ENCODE data around the gene ULK1. TPM values are rescaled to one million over a fixed set of nuclear protein-coding genes. Genes with fewer than 3 reads are reported as not detected.

ULK1 gene
- total RNA-seq, 2 donors from 2014 or later = 20.3 to 31.9 TPM

- Histone ChIP-seq H3K4me1 (no peaks in the 10 kb centered on the region), H3K36me3 (no peaks in the 10 kb centered on the region), H3K27me3 (no peaks in the 10 kb centered on the region), H3K9ac (ENCODE audit: low read depth in 2 of 2, low read length in 2 of 2) (no peak overlapping the region), H3K4me3 (no peak overlapping the region), H3K27ac (no peak overlapping the region), H3K9me3 (no peaks in the 10 kb centered on the region)
- no peak for DNase-seq
- TF ChIP-seq CTCF (IDR thresholded peaks at IDR 0.05) = no peak
- intact Hi-C loops (cut with DNase I) = no loop called here
Measured at GRCh38 chr12:131862994-131863710, 31.3 kb upstream of the ULK1 start.

- TF ChIP-seq CTCF (IDR thresholded peaks at IDR 0.05) = no peak
- no peaks in the 10 kb centered on the region for H3K4me1 ChIP-seq
Measured at GRCh38 chr12:131863711-131864396, 30.6 kb upstream of the ULK1 start.

GRCh38 chr12:131864469-131864868, 30.0 kb upstream of the ULK1 start:
- no peaks in the 10 kb centered on the region for H3K27me3 ChIP-seq

More at GRCh38 chr12:131863711-131864396, 30.6 kb upstream of the ULK1 start:
- H3K9me3 ChIP-seq = no peaks in the 10 kb centered on the region
- no peaks in the 10 kb centered on the region for H3K27me3 ChIP-seq
- H3K4me3 ChIP-seq = no peak overlapping the region
- no peak overlapping the region for H3K9ac ChIP-seq (ENCODE audit: low read depth in 2 of 2, low read length in 2 of 2)
- no peak overlapping the region for H3K27ac ChIP-seq
- H3K36me3 ChIP-seq = no peaks in the 10 kb centered on the region
- intact Hi-C loops (cut with DNase I) = no loop called here
- no peak for DNase-seq

GRCh38 chr12:131865180-131865875, 29.1 kb upstream of the ULK1 start:
- H3K4me1 ChIP-seq = no peaks in the 10 kb centered on the region
- H3K9ac ChIP-seq (ENCODE audit: low read depth in 2 of 2, low read length in 2 of 2) = no peak overlapping the region
- H3K9me3 ChIP-seq = no peaks in the 10 kb centered on the region
- H3K36me3 ChIP-seq = no peaks in the 10 kb centered on the region
- DNase-seq = no peak
- intact Hi-C loops (cut with DNase I) = no loop called here
- H3K27me3 ChIP-seq = no peaks in the 10 kb centered on the region
- TF ChIP-seq CTCF (IDR thresholded peaks at IDR 0.05) = no peak
- H3K4me3 ChIP-seq = no peak overlapping the region
- H3K27ac ChIP-seq = no peak overlapping the region

More at GRCh38 chr12:131864469-131864868, 30.0 kb upstream of the ULK1 start:
- no peak for DNase-seq
- intact Hi-C loops (cut with DNase I) = no loop called here
- Histone ChIP-seq H3K4me3 (no peak overlapping the region), H3K36me3 (no peaks in the 10 kb centered on the region), H3K9me3 (no peaks in the 10 kb centered on the region), H3K9ac (ENCODE audit: low read depth in 2 of 2, low read length in 2 of 2) (no peak overlapping the region), H3K4me1 (no peaks in the 10 kb centered on the region), H3K27ac (no peak overlapping the region)
- no peak for TF ChIP-seq CTCF (IDR thresholded peaks at IDR 0.05)

- Histone ChIP-seq H3K4me3 (no peak overlapping the region), H3K36me3 (no peaks in the 10 kb centered on the region), H3K27ac (no peak overlapping the region), H3K9ac (ENCODE audit: low read depth in 2 of 2, low read length in 2 of 2) (no peak overlapping the region), H3K27me3 (no peaks in the 10 kb centered on the region), H3K4me1 (no peaks in the 10 kb centered on the region), H3K9me3 (no peaks in the 10 kb centered on the region)
- DNase-seq = no peak
- TF ChIP-seq CTCF (IDR thresholded peaks at IDR 0.05) = no peak
- intact Hi-C loops (cut with DNase I) = no loop called here
Measured at GRCh38 chr12:131867471-131867870, 27.0 kb upstream of the ULK1 start.
